Measurements from ENCODE around the gene ZSCAN31.

The ZSCAN31 gene

DNA sequence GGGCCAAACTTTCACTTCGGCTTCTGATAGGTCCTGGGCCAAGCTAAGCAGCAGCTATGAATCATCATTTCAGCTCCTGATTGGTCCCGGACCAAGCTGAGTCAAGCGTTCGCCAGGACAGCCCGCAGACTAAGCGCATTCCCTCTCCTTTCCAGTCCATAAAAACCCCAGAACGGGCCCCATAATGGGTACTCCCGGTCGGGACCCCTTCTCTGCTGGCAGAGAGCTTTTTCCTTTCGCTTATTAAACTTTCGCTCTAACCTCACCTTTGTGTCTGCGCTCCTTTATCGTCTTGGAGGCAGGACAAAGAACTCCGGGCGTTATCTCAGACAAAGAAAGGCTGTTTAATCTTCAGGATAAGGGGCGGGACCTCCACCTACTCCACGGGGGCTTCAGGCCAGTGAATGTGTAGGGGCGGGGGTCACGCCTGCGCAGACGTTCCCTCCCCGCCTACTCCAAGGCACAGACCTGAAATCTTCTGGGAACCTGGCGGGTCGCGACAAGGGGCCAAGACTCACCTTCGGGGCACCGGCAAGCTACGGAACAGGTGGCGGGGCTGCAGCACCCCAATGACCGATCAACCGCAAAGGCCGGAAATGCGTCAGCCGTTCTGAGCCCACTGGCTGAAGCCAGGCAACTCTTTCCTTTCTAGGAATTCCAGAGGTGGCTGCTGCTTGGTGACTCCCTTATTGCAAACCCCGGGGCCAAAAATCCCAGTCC is at the start of gene ZSCAN31:
TSS of gene ZSCAN31 (minus strand) at position 585 of the 720 bp plus-strand sequence. CDS start 6,465 bp downstream, outside the sequence.
- DNase-seq (ENCODE audit: extremely low spot score) = peak; percentile 83
- TF ChIP-seq PKNOX1 (IDR thresholded peaks at IDR 0.05) (peak; percentile 87), FOXA1 (IDR thresholded peaks at IDR 0.05) (no peak), L3MBTL2 (conservative IDR thresholded peaks at IDR 0.05) (peak; percentile 29; the same call in 1 of the 2 replicates), ELF4 (IDR thresholded peaks at IDR 0.05) (peak; percentile 59)
- POLR2A ChIA-PET = interaction anchor here (0.7 to 3.5 kb wide), 28 partner anchors 9 to 251 kb away, joined by 3 to 24 read pairs (median 4); partner anchors contain the start of genes PGBD1, ZKSCAN3, ZKSCAN8 and ZSCAN26
- CTCF ChIA-PET = interaction anchor here (0.6 kb wide), 1 partner anchor 269 kb away, joined by 11 read pairs; no protein-coding TSS in a partner anchor

DNA sequence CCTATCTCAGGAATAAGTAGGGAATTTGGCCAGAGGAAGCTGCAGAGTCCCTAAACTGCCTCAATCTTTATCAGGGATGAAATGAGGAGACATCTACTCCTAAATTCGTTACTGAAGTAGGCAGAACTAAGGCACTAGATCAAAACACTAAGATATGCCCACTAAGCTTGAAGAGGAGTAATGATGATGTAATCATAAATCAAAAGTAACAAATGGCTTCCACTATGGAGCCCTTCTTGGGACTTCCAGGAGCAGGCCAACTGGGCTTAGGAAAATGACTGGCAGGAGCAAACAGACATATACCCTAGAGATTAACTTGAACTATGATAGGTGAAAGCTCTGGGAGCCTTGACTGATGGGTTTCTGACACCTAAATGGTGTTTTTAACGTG is 48.2 kb upstream of the ZSCAN31 start:
- POLR2A ChIA-PET = interaction anchor here (0.6 kb wide), 1 partner anchor 334 kb away, joined by 3 read pairs; no protein-coding TSS in a partner anchor
- TF ChIP-seq ARNT (IDR thresholded peaks at IDR 0.05) = no peak
- TF ChIP-seq LEF1 (IDR thresholded peaks at IDR 0.05; ENCODE audit: borderline replicate concordance) = no peak
- no peak for TF ChIP-seq L3MBTL2 (conservative IDR thresholded peaks at IDR 0.05)
- TF ChIP-seq ELF4 (IDR thresholded peaks at IDR 0.05) = no peak
- TF ChIP-seq ZNF384 (IDR thresholded peaks at IDR 0.05) = no peak
- CTCF ChIA-PET = no interaction called here
- no peak for DNase-seq (ENCODE audit: extremely low spot score)

GRCh38 chr6:28383235-28384142 is 47.5 kb upstream of the ZSCAN31 start:
- ChIA-PET POLR2A (no interaction called here), CTCF (no interaction called here)
- TF ChIP-seq NFRKB (IDR thresholded peaks at IDR 0.05) = no peak
- no peak for TF ChIP-seq CTBP1 (IDR thresholded peaks at IDR 0.05; ENCODE audit: borderline replicate concordance)
- TF ChIP-seq PKNOX1 (IDR thresholded peaks at IDR 0.05) = no peak
- no peak for TF ChIP-seq ARNT (IDR thresholded peaks at IDR 0.05)
- no peak for DNase-seq (ENCODE audit: extremely low spot score)

GRCh38 chr6:28380381-28380780 is 44.4 kb upstream of the ZSCAN31 start:
- no peak for DNase-seq (ENCODE audit: extremely low spot score)
- POLR2A ChIA-PET = no interaction called here
- CTCF ChIA-PET = no interaction called here
- no peak for TF ChIP-seq ZNF384 (IDR thresholded peaks at IDR 0.05)
- no peak for TF ChIP-seq CTBP1 (IDR thresholded peaks at IDR 0.05; ENCODE audit: borderline replicate concordance)
- peak; percentile 27; the same call in 1 of the 2 replicates for TF ChIP-seq L3MBTL2 (conservative IDR thresholded peaks at IDR 0.05)

DNA sequence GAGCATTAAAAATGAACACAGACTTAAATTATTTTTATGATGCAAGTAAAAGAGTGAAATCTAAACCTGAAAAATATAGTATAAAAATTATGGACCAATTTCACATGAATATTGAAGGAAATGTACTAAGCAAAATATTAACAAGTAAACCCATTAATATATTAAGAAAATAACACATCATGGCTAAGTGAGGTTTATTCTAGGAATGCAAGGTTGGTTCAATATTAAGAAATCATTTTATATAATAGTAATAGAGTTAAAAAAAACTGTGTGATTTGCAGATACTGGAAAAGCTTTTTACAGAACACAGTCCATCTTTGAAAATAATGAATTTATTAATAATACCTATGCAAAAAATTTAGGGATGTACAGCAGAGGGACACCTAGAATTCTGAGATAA is 42.7 kb upstream of the ZSCAN31 start:
- TF ChIP-seq PKNOX1 (IDR thresholded peaks at IDR 0.05) = no peak
- no peak for TF ChIP-seq FOXM1 (IDR thresholded peaks at IDR 0.05; ENCODE audit: borderline replicate concordance)
- TF ChIP-seq ARNT (IDR thresholded peaks at IDR 0.05) = no peak
- TF ChIP-seq CTBP1 (IDR thresholded peaks at IDR 0.05; ENCODE audit: borderline replicate concordance) = no peak
- TF ChIP-seq FOXK2 (IDR thresholded peaks at IDR 0.05) = no peak
- ChIA-PET POLR2A (no interaction called here), CTCF (no interaction called here)
- no peak for DNase-seq (ENCODE audit: extremely low spot score)

GRCh38 chr6:28377879-28378278 is 41.9 kb upstream of the ZSCAN31 start:
- ChIA-PET CTCF (no interaction called here), POLR2A (no interaction called here)
- no peak for DNase-seq (ENCODE audit: extremely low spot score)
- no peak for TF ChIP-seq ARNT (IDR thresholded peaks at IDR 0.05)
- no peak for TF ChIP-seq SP1 (IDR thresholded peaks at IDR 0.05)
- TF ChIP-seq NFRKB (IDR thresholded peaks at IDR 0.05) = no peak
- TF ChIP-seq FOXM1 (IDR thresholded peaks at IDR 0.05; ENCODE audit: borderline replicate concordance) = no peak
- TF ChIP-seq L3MBTL2 (conservative IDR thresholded peaks at IDR 0.05) = no peak
- no peak for TF ChIP-seq FOXK2 (IDR thresholded peaks at IDR 0.05)
- no peak for TF ChIP-seq HDGF (IDR thresholded peaks at IDR 0.05; ENCODE audit: borderline replicate concordance)
- TF ChIP-seq ELF4 (IDR thresholded peaks at IDR 0.05) = no peak
- no peak for TF ChIP-seq FOXA1 (IDR thresholded peaks at IDR 0.05)
- TF ChIP-seq ZNF384 (IDR thresholded peaks at IDR 0.05) = no peak

GRCh38 chr6:28373925-28374324 is 38.0 kb upstream of the ZSCAN31 start:
- ChIA-PET POLR2A (no interaction called here), CTCF (no interaction called here)
- TF ChIP-seq SP1 (IDR thresholded peaks at IDR 0.05) (no peak), HDGF (IDR thresholded peaks at IDR 0.05; ENCODE audit: borderline replicate concordance) (no peak), FOXK2 (IDR thresholded peaks at IDR 0.05) (no peak), SUZ12 (IDR thresholded peaks at IDR 0.05) (no peak), ARNT (IDR thresholded peaks at IDR 0.05) (no peak), CTBP1 (IDR thresholded peaks at IDR 0.05; ENCODE audit: borderline replicate concordance) (no peak), NFRKB (IDR thresholded peaks at IDR 0.05) (no peak)
- DNase-seq (ENCODE audit: extremely low spot score) = no peak

All from HEK293T (cell line).